GM13976 (cell line): ENCODE measurements around the gene COLEC12.

Source experiments
- DNase-seq: peaks from one replicate; pipeline ENCODE4 v3.0.0; 2012; ENCODE audit warnings: low spot score
- in situ Hi-C: fragments of 300-500 bp; cut with MboI; formaldehyde crosslinking; loops from one replicate; pipeline ENCODE4 v1.12.0; 2022; ENCODE audit warnings: low sequenced_read_pairs, mixed read lengths, inconsistent platforms; ENCODE audit not compliant: unreplicated experiment
- TF ChIP-seq, protein P1 (sequence below): IDR thresholded peaks from 2 replicates; pipeline ENCODE4 v1.5.1; 2012; ENCODE audit warnings: borderline replicate concordance, mild to moderate bottlenecking; ENCODE audit not compliant: insufficient read depth; ENCODE audit errors: extremely low read depth, missing control alignments, control extremely low read depth

COLEC12 gene

DNA sequence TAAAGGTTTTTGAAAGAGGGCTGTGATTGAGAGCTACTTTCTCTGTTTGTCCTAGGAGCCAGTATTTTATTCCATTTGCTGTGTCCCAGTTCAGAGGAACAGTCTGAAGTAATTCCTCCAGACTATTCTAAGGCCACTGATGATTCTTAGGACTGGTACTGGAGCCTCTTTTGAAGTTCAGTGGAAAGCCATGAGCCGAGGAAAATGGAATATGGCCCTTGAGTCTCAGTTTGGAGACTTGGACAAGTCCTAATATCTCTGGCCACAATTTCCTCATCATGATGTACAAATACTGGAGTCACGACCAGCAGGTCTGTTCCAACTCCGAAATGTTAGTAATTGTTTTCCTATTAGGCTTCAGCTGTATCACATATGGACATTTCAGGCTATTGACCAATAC is 7.1 kb upstream of the COLEC12 start:
- in situ Hi-C loops: no loop called here
- TF ChIP-seq, protein P1, sequence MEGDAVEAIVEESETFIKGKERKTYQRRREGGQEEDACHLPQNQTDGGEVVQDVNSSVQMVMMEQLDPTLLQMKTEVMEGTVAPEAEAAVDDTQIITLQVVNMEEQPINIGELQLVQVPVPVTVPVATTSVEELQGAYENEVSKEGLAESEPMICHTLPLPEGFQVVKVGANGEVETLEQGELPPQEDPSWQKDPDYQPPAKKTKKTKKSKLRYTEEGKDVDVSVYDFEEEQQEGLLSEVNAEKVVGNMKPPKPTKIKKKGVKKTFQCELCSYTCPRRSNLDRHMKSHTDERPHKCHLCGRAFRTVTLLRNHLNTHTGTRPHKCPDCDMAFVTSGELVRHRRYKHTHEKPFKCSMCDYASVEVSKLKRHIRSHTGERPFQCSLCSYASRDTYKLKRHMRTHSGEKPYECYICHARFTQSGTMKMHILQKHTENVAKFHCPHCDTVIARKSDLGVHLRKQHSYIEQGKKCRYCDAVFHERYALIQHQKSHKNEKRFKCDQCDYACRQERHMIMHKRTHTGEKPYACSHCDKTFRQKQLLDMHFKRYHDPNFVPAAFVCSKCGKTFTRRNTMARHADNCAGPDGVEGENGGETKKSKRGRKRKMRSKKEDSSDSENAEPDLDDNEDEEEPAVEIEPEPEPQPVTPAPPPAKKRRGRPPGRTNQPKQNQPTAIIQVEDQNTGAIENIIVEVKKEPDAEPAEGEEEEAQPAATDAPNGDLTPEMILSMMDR: no peak
- DNase-seq: no peak

DNA sequence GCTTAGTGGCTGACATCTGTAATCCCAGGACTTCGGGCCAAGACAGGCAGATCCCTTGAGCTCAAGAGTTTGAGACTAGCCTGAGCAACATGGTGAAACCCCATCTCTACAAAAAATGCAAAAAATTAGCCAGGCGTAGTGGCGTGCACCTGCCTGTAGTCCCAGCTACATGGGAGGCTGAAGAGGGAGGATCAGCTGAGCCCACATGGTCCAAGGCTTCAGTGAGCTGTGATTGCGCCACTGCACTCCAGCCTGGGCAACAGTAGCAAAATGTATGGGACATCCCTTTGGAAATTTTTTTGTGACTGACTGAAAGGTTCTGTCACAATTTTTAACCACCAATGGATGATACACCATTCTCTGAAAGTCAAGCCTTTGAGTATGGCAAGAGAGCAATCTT is 6.3 kb upstream of the COLEC12 start:
- TF ChIP-seq, protein P1: peak; percentile 14
- DNase-seq: no peak
- in situ Hi-C loops: no loop called here

DNA sequence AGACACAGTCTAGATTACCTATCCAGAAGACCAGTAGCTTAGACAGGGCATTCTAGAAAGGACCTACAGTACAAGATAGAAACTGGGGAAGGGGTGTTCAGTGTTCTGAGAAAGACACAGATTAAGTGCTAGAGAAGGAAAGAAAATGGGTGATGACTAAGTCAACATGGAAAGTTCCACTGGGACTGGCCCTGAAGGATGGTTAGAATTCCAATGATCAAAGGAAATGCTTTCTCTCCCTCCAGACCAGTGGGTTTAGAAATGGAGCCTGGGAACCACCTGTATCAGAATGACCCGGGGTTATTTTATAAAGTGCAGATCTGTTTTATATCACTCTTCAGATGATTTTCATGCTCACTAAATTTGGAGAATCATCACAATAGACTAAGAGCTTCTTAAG is 5.8 kb upstream of the COLEC12 start:
- no peak for DNase-seq
- in situ Hi-C loops: no loop called here
- TF ChIP-seq, protein P1: no peak

DNA sequence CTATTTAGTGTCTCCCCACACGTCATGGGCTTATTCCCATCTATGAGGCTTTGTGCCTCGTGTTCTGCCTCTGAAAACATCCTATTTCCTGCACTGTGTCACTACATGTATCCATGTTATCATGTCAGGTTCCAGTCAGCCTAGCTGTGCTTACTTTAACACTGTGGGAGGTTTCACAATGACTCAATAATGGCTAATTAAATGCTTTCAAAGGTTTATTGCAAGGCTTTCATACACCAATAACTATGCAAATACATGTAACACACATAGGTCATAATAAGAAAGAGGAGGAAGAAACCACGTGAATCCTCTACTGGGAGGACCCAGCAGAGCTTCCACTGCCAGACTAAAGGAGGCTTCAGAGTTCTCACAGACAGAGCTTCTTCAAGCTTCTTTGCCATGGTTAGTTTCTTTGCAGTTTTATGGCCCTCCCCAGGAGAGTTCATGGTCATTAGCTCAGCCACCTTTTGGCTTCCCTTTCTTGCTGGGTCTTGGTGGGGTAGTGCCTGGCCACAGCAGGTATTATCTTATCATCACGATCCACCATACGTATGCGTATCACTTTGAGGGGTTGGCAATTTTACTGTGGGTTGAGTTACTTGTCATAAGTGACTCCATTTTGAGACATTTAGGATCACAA is 5.1 kb upstream of the COLEC12 start:
- in situ Hi-C loops: no loop called here
- peak; percentile 52 for DNase-seq
- TF ChIP-seq, protein P1: no peak

DNA sequence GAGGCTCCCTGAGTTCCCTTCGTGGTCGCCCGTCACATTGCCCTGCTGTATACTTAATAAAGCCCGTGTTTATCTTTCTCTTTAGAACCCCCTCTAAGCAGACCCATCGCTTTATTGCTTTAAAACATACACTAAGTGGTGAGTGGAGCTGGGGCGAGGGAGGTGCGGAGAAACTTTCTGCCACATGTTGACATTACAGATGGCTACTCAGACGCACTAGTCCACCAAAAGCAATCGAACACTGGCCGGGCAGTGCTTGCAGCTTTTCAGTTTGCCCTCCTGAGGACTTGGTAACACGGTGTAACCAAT is 859 bp upstream of the COLEC12 start:
- TF ChIP-seq, protein P1: no peak
- in situ Hi-C loops: no loop called here
- DNase-seq: no peak

DNA sequence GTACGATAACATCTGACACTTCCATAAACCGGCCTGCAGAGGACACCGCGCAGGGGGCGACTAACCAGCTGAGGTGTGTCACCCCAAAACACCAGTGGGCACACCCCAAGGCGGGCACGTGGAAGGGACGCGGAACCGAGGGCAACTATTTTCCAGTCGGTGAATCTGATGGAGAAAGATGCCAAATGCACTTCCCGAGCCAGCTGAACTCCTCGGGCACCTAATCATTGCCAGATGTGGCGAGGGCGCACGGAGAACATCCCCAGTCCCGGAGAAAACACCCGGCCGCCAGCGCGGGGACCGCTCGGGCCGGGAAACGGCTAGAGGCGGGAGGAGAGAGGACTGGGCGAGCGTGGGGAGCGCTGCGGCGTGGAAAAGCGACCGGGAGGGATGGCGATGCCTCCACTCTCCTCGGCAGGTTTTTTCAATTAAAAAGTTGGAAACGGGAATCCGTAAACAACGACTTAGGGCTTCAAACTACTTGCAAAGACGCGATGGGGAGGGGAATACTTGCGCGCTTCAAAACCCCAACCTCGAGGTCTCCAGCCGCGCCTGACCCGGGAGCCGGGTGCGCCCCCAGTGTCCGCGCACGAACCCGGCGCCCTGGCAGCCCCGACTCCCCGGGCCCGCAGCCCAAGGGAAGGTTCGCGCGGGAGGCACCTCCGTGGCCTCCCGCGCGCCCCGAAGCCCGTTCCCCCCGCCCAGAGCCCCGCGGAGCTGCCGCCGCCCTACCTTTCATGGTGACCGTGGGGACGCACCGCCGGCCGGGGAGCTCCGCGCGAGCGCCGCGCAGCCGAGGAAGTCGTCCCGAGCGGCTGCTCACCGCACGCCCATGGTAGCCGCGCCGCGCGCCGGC is 497 bp downstream of the COLEC12 start:
- in situ Hi-C loops: no loop called here
- TF ChIP-seq, protein P1: no peak
- peak; percentile 32 for DNase-seq
